Measurements from ENCODE around the gene TAS2R1.

DNA sequence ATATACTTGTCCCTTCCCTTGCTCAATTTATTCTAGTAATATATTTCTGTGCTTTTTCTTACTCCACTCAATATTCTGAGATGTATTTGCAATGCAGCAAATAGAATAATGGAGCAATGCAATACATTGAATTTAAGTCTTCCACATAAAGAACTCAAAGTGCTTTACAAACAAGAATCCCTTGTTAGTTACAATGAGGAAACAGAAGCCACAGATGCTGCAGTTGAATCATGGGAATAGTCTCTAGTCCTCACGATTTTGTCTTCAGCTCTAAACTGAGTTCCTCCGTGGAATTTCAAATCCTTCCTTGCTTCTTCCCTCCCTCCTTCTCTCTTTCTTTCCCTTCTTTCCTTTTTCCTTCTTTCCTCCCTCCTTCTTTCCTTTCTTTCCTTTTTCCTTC, 12.5 kb upstream of the TAS2R1 start:
- TF ChIP-seq POLR2A (IDR thresholded peaks at IDR 0.05): no peak
- TF ChIP-seq, protein P1, sequence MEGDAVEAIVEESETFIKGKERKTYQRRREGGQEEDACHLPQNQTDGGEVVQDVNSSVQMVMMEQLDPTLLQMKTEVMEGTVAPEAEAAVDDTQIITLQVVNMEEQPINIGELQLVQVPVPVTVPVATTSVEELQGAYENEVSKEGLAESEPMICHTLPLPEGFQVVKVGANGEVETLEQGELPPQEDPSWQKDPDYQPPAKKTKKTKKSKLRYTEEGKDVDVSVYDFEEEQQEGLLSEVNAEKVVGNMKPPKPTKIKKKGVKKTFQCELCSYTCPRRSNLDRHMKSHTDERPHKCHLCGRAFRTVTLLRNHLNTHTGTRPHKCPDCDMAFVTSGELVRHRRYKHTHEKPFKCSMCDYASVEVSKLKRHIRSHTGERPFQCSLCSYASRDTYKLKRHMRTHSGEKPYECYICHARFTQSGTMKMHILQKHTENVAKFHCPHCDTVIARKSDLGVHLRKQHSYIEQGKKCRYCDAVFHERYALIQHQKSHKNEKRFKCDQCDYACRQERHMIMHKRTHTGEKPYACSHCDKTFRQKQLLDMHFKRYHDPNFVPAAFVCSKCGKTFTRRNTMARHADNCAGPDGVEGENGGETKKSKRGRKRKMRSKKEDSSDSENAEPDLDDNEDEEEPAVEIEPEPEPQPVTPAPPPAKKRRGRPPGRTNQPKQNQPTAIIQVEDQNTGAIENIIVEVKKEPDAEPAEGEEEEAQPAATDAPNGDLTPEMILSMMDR (IDR thresholded peaks at IDR 0.05): no peak
- no peak for TF ChIP-seq POLR2AphosphoS5 (IDR thresholded peaks at IDR 0.05; ENCODE audit: insufficient read depth in 1 of 2, low read depth in 1 of 2)

Measured in vagina (tissue), 2 donors.